Nephron progenitor cell (in vitro differentiated cells): ENCODE results near the gene RFPL2.

Experiments used
- DNase-seq: peaks from one replicate; pipeline ENCODE4 v3.0.0; 2021
- H3K27ac Mint-ChIP-seq: 2 replicates; pipeline ENCODE4 v1.8.0; 2021; ENCODE audit warnings: mild to moderate bottlenecking, moderate library complexity, mixed read lengths
- H3K27me3 Mint-ChIP-seq: 2 replicates; pipeline ENCODE4 v1.8.0; 2021; ENCODE audit warnings: mild to moderate bottlenecking, low read depth, mixed read lengths; ENCODE audit not compliant: poor library complexity
- H3K36me3 Mint-ChIP-seq: 2 replicates; pipeline ENCODE4 v1.8.0; 2021; ENCODE audit warnings: low read depth, mixed read lengths
- H3K4me1 Mint-ChIP-seq: 2 replicates; pipeline ENCODE4 v1.8.0; 2021; ENCODE audit warnings: mixed read lengths
- H3K4me3 Mint-ChIP-seq: 2 replicates; pipeline ENCODE4 v1.8.0; 2021; ENCODE audit warnings: mild to moderate bottlenecking, moderate library complexity, mixed read lengths
- H3K9me3 Mint-ChIP-seq: 2 replicates; pipeline ENCODE4 v1.8.0; 2021; ENCODE audit warnings: mild to moderate bottlenecking, moderate library complexity, mixed read lengths
- CTCF ChIP-seq: fragments of 200-600 bp; sonication (generic); IDR thresholded peaks from 2 replicates; pipeline ENCODE4 v1.5.0; 2021; ENCODE audit warnings: antibody characterized with exemption

RFPL2 gene

GRCh38 chr22:32240461-32240860, 35.6 kb upstream of the RFPL2 start:
- Mint-ChIP-seq H3K4me1 (peaks cover 8% of the 10 kb centered on the region), H3K27ac (no peak overlapping the region), H3K36me3 (no peaks in the 10 kb centered on the region), H3K4me3 (no peak overlapping the region), H3K9me3 (no peaks in the 10 kb centered on the region), H3K27me3 (peaks cover 17% of the 10 kb centered on the region)
- TF ChIP-seq CTCF: no peak
- DNase-seq: no peak

GRCh38 chr22:32237906-32238305, 33.0 kb upstream of the RFPL2 start:
- no peak overlapping the region for H3K4me3 Mint-ChIP-seq
- no peak for TF ChIP-seq CTCF

GRCh38 chr22:32236970-32237369, 32.1 kb upstream of the RFPL2 start:
- no peak for TF ChIP-seq CTCF
- no peak for DNase-seq
- H3K27ac Mint-ChIP-seq: no peak overlapping the region
- H3K36me3 Mint-ChIP-seq: no peaks in the 10 kb centered on the region
- no peak overlapping the region for H3K4me3 Mint-ChIP-seq
- H3K9me3 Mint-ChIP-seq: no peaks in the 10 kb centered on the region
- H3K4me1 Mint-ChIP-seq: peaks cover 8% of the 10 kb centered on the region
- H3K27me3 Mint-ChIP-seq: peaks cover 26% of the 10 kb centered on the region

More at GRCh38 chr22:32237906-32238305, 33.0 kb upstream of the RFPL2 start:
- Mint-ChIP-seq H3K36me3 (no peaks in the 10 kb centered on the region), H3K9me3 (no peaks in the 10 kb centered on the region), H3K4me1 (peaks cover 8% of the 10 kb centered on the region), H3K27ac (no peak overlapping the region), H3K27me3 (peaks cover 26% of the 10 kb centered on the region)
- no peak for DNase-seq

- H3K27me3 Mint-ChIP-seq: peaks cover 26% of the 10 kb centered on the region
- TF ChIP-seq CTCF: no peak
- H3K27ac Mint-ChIP-seq: no peak overlapping the region
- H3K4me3 Mint-ChIP-seq: no peak overlapping the region
- no peaks in the 10 kb centered on the region for H3K36me3 Mint-ChIP-seq
- peaks cover 8% of the 10 kb centered on the region for H3K4me1 Mint-ChIP-seq
- H3K9me3 Mint-ChIP-seq: no peaks in the 10 kb centered on the region
- no peak for DNase-seq
These were observed 28.2 kb upstream of the RFPL2 start for GRCh38 chr22:32233091-32233490.

- H3K9me3 Mint-ChIP-seq: no peaks in the 10 kb centered on the region
- H3K27ac Mint-ChIP-seq: no peak overlapping the region
- TF ChIP-seq CTCF: no peak
- H3K36me3 Mint-ChIP-seq: no peaks in the 10 kb centered on the region
- H3K27me3 Mint-ChIP-seq: peaks cover 21% of the 10 kb centered on the region
- peaks cover 6% of the 10 kb centered on the region for H3K4me1 Mint-ChIP-seq
- H3K4me3 Mint-ChIP-seq: no peak overlapping the region
- DNase-seq: no peak
These were observed 27.4 kb upstream of the RFPL2 start for GRCh38 chr22:32232191-32232830.
